NCI-H128 (cell line): ENCODE data around the gene EFNA5.

Source experiments
- DNase-seq: peaks from one replicate; lab custom pipeline; 2025; ENCODE audit not compliant: unreplicated experiment; lab: John Stamatoyannopoulos, UW

The EFNA5 gene

DNA sequence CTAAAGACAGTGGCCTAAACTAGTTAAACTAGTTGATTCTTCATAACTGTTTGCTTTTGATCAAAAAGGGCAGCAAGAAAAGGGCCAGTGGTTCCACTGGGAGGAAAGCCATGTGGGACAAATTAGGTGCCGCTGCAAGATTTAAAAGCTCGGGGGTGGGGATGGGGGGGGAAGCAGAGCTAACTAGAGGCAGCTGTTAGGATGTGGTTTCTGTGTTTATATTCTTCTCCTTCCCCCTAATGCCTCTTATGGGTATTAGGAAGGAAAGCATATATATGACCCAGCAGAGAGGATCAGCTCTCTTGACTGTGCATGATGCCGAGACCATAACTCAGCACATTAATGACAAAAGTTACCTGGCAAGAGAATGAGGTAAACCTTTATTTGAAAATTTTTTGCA lies 65.7 kb downstream of the EFNA5 start:
- no peak for DNase-seq

DNA sequence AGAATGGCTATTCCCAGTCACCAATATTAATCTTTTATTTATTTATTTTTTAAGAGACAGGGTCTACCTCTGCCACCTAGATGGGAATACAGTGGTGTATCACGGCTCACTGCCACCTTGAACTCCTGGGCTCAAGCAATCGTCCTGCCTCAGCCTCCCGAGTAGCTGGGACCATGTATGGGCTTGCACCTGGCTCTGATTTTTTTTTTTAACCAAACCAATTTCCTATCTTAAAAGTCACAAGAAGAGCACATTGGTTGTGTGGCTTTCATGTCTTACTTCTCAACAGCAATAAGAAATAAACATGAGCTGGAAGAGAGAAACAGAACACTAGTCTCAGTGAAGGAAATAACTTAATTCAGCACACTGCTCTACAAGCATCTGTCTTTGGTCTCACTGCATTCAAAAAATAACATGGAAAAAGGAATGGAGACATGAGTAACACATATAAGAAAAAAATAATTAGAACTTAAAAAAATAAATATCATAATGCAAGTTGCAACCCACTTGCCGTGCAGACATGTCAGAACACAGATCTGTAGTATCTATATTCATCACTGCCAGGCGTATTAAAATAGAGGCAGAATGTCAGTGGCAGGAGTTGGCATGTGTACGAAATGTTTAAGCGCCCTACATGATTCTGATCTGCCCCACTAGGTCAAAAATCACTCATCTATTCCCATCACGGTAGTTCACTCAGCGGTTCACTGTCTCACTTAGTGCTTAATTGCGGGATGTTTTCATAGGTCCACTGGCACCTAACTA lies 66.4 kb downstream of the EFNA5 start:
- DNase-seq, result no peak

DNA sequence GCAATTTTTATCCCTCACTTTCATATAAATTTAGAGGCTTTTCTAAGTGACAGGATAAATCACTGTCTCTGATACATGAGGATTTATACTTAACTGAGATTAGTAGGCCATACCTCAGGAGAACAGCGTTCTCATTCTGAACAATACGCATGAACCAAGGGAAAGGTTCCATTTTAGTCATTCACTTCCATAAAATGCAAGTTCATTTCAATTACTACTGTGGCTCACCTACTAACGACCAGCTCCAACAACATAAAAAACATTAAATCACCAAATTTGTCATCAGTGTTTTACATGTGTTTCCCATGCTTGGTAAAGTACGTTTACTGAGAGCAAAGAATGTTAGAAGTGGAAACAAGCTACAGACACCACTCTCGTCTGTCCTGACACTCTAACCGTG lies 67.4 kb downstream of the EFNA5 start:
- no peak for DNase-seq

DNA sequence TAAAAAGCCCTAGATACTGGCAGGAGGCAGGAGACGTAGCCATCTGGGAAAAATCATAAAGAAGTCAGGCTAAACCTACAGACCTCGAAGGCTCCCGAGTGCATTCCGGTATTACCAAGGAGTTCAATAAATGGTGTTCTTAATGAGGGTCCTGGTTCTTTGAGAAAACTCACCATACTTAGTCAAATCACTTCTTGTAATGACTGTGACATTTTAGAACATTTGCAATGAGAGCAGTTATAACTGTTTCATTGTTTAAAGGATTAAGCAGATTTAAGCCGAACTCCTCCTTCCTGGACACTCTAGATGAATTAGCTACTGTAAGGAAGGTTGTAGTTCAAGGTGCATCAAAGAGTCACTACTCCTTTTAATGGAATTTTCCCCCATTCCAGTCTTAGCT lies 67.8 kb downstream of the EFNA5 start:
- no peak for DNase-seq

DNA sequence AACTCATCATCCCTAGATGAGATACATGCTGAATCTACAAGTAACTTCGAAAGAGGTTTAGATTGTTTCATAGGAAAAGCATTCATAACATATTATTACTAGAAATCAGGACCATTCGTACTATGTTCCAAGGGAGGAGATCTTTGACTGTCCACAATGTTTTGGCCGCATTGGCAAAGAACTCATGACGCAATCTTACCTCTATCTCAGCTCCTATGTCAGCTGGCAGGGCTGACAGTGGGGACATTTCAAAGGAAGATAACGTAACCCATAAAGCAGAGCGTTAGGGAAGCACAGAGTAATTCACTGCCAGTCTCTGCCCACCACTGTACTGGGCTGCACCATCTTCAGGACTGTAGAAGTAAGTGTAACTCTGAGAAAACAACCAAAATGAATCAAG lies 69.7 kb downstream of the EFNA5 start:
- DNase-seq, result no peak

DNA sequence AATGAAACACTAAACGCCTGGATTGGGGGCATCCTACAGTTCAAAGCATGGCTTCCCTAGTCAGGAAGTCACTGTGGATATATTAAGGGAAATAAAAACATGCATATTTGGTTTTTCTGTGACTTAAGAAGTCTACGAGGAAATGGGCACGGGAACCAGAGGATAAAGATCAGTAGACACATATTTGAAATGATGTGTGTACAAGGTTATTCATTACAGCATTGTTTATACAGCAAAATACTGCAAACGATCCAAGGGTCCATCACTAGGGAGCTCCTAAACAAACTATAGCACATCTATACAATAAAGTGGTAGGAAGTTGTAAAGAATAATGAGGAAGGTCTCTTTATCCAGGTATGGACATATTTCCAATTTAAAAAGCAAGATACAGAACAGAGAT lies 71.8 kb downstream of the EFNA5 start:
- DNase-seq, result no peak

DNA sequence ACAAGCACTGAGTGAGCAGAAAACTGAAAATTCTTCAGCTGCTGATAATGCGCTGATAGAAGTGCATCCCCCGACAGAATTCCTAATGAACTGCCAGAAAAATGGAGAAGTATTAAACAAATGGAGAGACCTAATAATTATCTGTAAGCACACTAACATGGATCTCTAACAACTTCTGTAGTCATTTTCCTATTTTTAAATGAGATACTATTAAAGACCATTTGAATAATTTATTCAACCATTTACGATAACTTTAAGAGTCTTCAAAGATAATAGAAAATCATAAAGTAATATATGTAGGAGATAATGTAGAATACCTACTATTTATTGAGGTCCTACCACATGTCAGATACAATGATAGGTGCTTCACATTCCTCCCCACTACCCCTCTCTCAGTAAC lies 72.9 kb downstream of the EFNA5 start:
- no peak for DNase-seq

DNA sequence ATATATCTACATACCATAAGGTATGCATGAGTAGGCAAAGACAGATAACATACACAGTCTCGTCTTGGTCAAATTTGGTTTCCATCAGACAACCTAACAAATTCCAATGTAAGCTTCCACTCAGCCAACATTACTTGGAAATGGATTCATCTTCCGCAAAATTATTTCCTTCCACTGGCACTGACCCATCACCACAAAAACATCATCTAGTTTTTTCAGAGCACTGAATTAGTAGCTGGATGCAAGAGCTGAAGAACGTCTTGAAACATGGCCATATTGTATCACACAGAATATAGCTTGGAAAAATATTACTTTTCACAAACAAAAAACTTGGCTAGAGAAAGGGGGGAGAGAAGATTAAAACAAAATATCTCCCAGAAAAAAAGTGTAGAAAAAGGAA lies 73.5 kb downstream of the EFNA5 start:
- DNase-seq, result no peak

DNA sequence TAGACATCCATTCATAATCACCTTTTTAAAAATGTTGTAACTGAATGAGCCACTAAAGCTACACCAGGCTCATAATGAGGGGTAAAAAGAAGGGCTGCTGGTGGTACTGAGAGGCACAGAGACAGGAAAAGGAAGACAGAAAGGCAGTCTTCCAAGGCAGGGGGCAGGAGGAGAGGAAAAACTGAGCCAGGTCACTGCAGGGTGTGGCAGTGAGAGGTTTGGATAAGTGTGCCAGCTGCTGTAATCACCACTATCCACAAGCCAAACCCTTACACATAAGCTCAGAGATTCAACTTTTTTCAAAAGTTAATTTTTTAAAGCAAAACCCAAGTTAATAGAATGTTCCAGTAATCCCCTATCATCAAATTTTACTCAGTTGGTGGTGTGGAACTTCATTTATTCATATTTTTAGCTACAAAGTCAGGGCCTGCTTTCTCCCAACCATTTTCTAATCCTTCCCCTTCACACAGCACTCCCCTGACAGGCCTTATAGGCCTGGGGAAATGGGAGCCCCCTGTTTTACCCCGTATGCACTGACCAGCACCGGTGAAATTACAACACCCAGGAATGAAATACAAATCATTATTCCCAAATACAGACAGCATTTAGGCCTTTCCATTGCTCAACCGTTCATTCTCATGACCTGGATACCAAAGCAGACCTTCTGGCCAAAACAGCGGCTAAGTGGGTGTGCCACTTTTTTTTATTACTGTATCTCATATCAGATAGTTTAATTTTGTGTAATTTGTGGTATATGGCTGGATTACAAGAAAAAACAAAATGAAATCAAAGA lies 76.3 kb downstream of the EFNA5 start:
- no peak for DNase-seq

DNA sequence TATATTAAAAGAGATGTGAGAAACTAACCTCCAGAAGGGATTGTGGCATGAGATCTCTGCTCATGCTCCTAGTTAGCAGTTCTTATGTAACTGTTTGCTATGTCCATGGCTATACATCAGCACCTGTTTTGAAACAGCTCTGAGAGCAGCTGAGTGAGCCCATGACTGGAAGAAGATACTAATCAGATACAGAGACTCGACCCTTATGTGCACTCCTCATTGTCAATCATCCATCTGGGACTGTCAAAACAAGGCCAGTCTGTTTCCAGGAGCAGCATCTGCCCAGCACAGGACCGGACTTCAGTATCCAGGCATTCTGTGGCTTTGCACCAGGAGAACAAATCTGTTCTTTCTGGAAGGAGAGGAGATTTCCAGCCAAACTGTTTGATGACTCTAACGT lies 77.7 kb downstream of the EFNA5 start:
- no peak for DNase-seq

DNA sequence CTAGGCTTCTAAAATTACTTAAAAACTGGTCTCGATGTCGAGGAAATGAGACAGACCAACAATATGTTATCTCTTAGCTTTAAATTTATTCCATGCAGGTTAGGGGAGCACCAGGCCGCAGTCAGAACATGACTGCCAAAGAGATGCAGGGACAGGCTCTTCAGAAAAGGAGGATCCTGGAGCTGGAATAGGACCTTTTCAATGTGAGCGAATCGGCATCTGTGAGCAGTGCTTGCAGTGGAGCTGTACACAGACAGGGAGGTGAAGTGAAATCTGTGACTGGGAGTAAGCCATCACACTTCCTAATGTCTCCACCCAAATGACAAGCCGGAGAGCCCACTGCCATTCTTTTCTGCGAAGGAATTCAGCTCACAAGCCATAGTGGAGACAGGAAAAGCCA lies 78.2 kb downstream of the EFNA5 start:
- DNase-seq, result no peak

DNA sequence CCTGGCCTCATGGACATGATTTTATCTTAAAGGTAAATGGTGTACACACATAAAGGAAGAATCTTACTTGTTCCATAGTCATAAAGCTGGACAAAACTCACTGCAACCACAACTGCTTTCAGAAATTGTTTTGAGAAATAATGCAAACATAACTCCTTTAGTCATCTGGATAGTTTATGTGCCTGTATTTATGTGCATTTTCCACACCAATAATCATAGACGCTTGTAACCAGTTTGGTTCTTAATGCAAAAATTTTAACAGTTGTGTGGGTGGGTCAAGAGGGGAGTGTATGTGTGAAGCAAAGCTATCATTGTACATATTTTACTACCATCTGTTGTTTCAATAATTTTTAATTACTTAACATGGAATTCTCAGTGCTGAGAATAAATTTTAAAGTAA lies 80.1 kb downstream of the EFNA5 start:
- DNase-seq, result no peak

DNA sequence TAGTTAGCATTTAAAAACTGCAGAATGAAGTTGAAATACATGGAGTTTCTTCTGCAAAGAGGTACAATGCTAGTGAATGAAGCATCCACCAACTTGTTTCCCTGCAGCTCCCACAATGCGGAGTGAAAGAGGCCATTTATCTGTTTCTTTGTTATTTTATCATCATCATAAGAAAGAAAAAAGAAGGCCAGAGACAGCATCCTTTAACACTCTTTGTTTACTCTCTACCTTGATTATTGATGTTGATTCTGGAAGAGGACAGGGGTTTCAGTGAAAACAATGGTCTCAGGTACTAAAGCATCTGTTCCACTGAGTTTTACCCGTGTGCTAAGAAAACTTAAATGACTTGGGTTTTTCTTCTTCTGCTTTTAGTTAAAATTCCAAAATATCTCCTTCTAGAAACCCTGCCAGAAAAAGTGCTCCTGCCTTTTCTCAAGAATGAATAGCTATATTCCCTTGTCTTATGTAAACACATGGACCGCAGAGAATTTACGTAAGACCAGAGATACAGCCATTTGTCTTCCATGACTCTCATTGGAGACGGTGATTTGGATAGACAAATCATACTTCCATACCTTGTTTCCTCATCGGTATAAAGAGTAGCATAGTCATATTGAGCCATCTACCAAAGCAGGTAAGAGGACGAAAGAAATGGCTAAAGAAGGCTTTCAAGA lies 81.1 kb downstream of the EFNA5 start:
- no peak for DNase-seq

DNA sequence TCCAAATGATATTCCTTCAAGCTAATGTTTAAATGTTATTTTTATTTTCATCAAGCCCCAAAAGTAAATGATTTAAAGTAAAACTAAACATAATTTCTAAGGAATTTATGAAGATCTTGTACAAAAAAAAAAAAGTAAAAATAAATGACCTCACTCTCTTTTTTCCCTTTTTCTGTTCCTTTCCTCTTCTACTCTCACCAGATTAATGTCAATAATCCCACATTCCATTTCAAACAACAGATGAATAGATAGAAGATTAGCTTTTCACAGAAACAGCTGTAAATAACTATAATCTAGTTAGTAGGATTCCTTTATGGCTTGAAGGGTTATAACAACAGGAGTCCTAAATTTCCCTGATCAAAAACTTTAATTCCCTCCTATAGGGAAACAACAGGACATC lies 88.1 kb downstream of the EFNA5 start:
- no peak for DNase-seq

DNA sequence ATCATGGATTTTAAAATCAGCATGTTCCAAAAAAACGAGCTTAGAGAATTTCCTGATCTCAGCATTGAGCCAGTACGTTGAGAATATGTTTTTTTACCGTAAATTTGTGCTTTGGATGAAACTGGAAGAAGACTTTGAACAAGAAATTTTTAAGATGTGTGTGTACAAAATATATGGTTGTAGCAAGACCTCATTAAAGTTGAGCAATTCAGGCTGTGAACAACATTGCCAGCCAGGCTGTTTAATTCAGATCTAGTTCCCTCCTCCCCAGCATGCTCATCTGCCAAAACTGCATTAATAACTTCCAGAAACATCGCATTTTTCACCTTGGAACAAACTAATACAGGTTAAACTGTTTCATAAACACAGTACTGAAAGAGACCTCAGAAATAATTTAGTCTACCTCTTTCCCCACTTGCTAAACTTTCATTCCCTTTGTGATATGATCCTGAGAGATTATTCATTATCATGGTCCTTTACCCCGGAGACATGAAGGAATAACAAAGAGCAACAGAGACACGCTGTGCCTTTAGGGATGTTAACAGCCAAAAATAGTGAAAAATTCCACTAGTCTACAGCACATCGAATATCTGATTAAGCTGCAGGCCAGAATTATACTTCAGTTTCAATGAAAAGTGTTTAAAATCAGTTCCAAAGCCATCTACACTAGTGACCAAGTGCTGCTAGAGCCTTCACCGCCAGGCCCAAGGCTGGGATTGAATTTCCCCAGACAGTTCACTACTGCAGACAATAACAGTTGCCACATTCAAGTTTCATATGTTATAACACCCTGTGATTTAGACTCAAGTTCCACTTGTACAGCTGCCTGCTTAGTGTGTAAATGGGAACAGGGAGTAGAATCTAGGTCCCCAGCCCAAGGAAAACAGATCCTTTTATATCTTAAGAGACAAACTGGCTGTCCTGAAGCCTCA lies 89.6 kb downstream of the EFNA5 start:
- no peak for DNase-seq

DNA sequence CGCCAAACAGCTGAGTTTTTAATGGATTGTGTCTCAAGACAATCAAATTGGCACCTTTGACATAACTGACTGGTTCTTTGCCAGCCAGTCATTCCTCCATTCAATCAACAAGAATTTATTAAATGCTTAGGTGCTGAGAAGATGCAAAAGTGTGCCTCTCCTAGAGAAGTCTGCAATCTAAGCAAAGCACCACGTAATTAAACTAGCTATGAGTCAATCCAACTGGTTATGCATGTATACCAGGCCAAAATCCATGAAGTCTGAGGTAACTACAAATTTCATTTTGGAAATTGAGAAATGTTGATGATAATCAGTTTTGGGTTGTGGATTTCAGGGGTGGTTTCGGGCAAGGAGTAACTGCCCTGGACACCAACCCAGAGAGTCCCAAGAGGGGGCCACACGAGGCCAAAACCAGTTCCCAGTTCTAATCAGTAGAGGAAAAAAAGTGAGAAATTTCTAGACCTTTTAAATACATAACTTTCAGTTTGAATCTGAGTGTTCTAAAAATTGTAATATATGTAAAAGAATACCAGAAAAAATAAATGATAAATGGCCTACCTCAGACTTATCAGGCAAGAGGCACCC lies 92.6 kb downstream of the EFNA5 start:
- no peak for DNase-seq

DNA sequence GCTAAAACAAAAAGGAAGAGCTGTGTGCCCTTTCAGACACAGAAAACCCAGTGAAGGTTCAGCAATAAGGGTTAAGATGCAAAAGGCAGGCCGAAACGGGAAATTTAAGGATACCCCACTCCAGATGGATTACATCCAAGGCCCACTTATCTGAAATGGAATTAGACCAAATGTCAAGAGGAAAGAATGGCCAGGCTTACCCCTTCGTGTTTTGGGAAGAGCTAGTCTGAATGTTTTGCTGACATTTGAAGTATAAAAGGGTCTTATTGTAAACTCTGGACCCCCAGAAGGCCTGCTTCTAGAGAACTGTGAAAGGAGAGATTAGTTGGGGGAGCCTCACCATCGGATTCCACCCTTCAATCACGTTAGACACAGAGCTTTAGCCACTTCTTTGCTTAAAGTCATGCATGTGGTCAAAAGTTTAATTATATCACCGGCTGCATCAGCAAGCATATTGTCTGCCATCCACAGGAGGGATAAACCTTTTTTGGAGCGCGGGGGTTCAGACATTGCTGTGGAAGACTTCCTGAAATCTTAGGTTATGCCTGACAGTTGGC lies 93.3 kb downstream of the EFNA5 start:
- DNase-seq, result no peak

DNA sequence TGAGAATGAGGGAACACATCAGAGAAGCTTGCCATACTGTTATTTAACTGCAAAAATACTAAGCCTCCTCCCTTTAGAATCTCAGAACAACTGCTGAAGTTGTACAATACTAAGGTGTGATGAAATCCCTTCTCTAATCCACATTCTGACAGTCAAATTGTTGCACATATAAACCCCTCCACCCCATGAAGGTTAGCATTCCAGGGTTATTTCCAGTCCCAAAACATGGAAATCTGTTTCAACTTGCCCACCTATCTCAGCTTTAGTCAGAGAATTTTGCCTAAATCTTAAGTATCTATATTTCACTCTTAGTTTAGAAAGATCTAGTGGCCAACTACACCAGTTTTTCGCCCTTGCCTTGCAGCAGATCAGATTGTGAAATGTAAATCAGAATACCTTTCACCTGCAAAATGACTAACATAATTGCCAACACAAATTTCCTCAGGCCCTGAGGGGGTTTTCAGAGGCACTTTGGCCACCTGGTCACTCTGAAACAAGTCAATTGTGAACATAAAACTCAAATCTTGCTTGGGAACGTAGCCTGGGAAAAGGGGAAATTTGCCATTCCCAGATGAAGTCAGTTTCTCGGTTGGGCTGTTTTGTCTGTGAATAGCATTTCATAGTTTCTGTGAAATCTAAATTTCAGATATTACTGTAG lies 93.9 kb downstream of the EFNA5 start:
- no peak for DNase-seq

DNA sequence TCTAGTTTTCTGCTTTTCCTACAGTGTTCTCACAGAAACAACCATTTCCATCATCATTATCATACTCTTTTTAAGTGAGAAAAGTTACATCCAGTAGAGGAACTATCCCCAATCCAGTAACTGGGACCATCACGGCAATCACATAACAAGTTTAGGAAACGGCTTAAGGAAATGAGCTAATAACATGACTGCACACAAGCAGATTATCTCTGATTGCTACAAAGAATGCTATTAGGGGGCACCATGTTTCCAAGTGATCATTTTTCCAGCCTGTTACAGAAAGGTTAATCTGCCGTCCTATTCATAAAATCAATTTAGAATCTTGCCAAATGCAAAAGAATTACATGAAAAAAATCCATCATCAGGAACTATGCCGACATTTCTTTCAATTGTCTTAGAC lies 94.6 kb downstream of the EFNA5 start:
- DNase-seq, result no peak

DNA sequence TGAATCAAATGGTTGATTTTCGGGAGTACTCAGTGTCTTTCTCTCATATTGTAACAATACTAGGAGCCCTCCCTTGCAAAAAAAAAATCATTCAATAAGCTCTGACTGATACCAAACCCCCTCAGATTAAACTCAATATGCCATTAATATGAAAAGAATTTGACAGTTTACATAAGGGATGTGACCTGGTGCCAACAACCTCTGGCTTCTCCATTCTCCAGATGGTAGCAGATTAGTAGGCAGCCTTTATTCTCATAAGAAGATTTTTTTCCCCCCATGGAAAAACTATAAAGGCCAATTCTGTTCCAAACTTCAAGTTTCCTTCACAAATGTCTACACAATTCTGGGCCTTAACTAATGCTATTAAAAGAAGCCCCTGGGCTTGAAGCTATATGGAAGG lies 96.5 kb downstream of the EFNA5 start:
- DNase-seq, result no peak
